WTC11 (cell line): Measurements from ENCODE around the gene DDT. TPM values are rescaled to one million over a fixed set of nuclear protein-coding genes. Genes with fewer than 3 reads are reported as not detected.
"Not testable (repeated sequence)": the region's sequence is repeated elsewhere in the genome, so short reads cannot be mapped to it uniquely, and the experiment has no call there.

ENCODE experiments used
- ATAC-seq: fragments of 200-7000 bp; cut with Tn5 transposase; 2 replicates; pipeline ENCODE4 v1.10.0; 2021; ENCODE audit warnings: mild to moderate bottlenecking, moderate library complexity
- CTCF ChIA-PET: fragments of 300-600 bp; sonication (Branson Sonifier 250); formaldehyde crosslinking; loops from one replicate; lab custom pipeline; 2021; ENCODE audit warnings: antibody characterized with exemption; lab: Charles Lee
- POLR2A ChIA-PET: fragments of 350-600 bp; sonication (Branson Sonifier 250); formaldehyde crosslinking; loops from one replicate; lab custom pipeline; 2021; ENCODE audit warnings: antibody characterized with exemption; lab: Charles Lee
- DNase-seq: peaks from one replicate; pipeline ENCODE4 v3.0.0; 2021; ENCODE audit warnings: low spot score
- H3K27ac Mint-ChIP-seq: 2 replicates; pipeline ENCODE4 v1.8.0; 2021; ENCODE audit warnings: mixed read lengths
- H3K27me3 Mint-ChIP-seq: 2 replicates; pipeline ENCODE4 v1.8.0; 2021; ENCODE audit warnings: low read depth, mild to moderate bottlenecking, moderate library complexity, mixed read lengths
- H3K36me3 Mint-ChIP-seq: 2 replicates; pipeline ENCODE4 v1.8.0; 2021; ENCODE audit warnings: mixed read lengths
- H3K4me1 Mint-ChIP-seq: 2 replicates; pipeline ENCODE4 v1.8.0; 2022; ENCODE audit warnings: mixed read lengths
- H3K4me3 Mint-ChIP-seq: 2 replicates; pipeline ENCODE4 v1.8.0; 2021; ENCODE audit warnings: mild to moderate bottlenecking, moderate library complexity, mixed read lengths
- H3K9me3 Mint-ChIP-seq: 2 replicates; pipeline ENCODE4 v1.8.0; 2021; ENCODE audit warnings: mixed read lengths
- FOXP4 ChIP-seq: sonication (generic); formaldehyde crosslinking; IDR thresholded peaks from 2 replicates; pipeline ENCODE4 v1.8.0; 2022; ENCODE audit warnings: mild to moderate bottlenecking, missing genetic modification reagents
- GABPB1 ChIP-seq: sonication (generic); formaldehyde crosslinking; IDR thresholded peaks from 2 replicates; pipeline ENCODE4 v1.8.1; 2023; ENCODE audit warnings: mild to moderate bottlenecking, missing genetic modification reagents
- GRHL2 ChIP-seq: fragments of 250-450 bp; sonication (Bioruptor Pico); IDR thresholded peaks from 2 replicates; pipeline ENCODE4 v1.8.0; 2022; ENCODE audit warnings: mild to moderate bottlenecking, moderate library complexity; ENCODE audit not compliant: insufficient replicate concordance, severe bottlenecking
- NR3C1 ChIP-seq: sonication (generic); formaldehyde crosslinking; conservative IDR thresholded peaks from 2 replicates; pipeline ENCODE4 v1.8.1; 2023; ENCODE audit warnings: low read depth, mild to moderate bottlenecking, missing genetic modification reagents
- ZNF219 ChIP-seq: sonication (generic); formaldehyde crosslinking; IDR thresholded peaks from 2 replicates; pipeline ENCODE4 v1.8.0; 2023; ENCODE audit warnings: missing genetic modification reagents, mild to moderate bottlenecking, borderline replicate concordance
- total RNA-seq: library from RNA; stranded (reverse); gene quantifications from 3 replicates; pipeline ENCODE4 v1.2.3, GENCODE V29; 2021

Gene DDT
- total RNA-seq, 1 experiment from 2014 or later, result 238 TPM

DNA sequence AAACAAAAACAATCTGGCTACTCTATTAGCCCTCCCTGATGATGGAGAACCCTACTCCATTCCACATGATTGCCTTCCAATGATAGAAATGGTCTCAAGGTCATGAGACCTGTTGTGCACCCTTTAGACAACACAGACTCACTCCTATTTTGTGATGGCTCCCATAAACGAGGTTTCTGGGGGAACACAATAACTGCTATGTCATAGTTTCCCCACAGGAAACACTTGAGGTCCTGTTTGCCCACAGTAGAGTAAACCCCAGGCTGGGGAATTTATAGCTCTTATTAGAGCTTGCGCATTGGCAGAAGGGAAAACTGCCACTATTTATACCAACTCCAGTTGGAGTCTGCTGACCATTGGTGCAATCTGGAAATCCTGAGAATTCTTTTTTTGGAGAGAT lies 51.3 kb downstream of the DDT start (continued):
- TF ChIP-seq FOXP4 (CRISPR knock-in tag) (no peak), GRHL2 (CRISPR knock-in tag) (no peak), NR3C1 (CRISPR knock-in tag) (no peak), ZNF219 (CRISPR knock-in tag) (no peak)
- TF ChIP-seq, all 79 proteins: peak for 0

GRCh38 chr22:23921586-23922201 lies 52.5 kb downstream of the DDT start:
- Mint-ChIP-seq H3K27me3 (peaks cover 34% of the 10 kb centered on the region), H3K36me3 (peaks cover 12% of the 10 kb centered on the region), H3K9me3 (peaks cover 23% of the 10 kb centered on the region)
- H3K4me1 Mint-ChIP-seq, POLR2A ChIA-PET, H3K4me3 Mint-ChIP-seq, DNase-seq, H3K27ac Mint-ChIP-seq, ATAC-seq: not testable (repeated sequence)
- CTCF ChIA-PET, result interaction anchor here (1.2 kb wide), 1 partner anchor 8 kb away, joined by 4 read pairs; no protein-coding TSS in a partner anchor
- TF ChIP-seq GABPB1 (CRISPR knock-in tag), result peak; percentile 87

Other genes starting within 250 kb of the DDT start
- gene ZNF70, start 223.3 kb downstream of the DDT start, total RNA-seq, result 3.3 to 3.6 TPM (median 3.3 TPM) in 3 replicates
- gene VPREB3, start 220.0 kb downstream of the DDT start, total RNA-seq, result 0.81 to 1.3 TPM (median 0.87 TPM) in 3 replicates
- 2.7 to 3.6 TPM (median 3.5 TPM) in 3 replicates for gene C22orf15, start 211.5 kb downstream of the DDT start, total RNA-seq
- gene CHCHD10, start 206.5 kb downstream of the DDT start, total RNA-seq, result 170 to 198 TPM (median 171 TPM) in 3 replicates
- gene MMP11, start 201.6 kb downstream of the DDT start, total RNA-seq, result 14.5 to 16.5 TPM (median 16.2 TPM) in 3 replicates
- gene SMARCB1, start 187.5 kb downstream of the DDT start, total RNA-seq, result 135 to 149 TPM (median 146 TPM) in 3 replicates
- 10.9 to 12.5 TPM (median 11.3 TPM) in 3 replicates for gene DERL3, start 135.4 kb downstream of the DDT start, total RNA-seq
- gene SLC2A11, start 116.6 kb downstream of the DDT start, total RNA-seq, result 17.2 to 21.1 TPM (median 19.9 TPM) in 3 replicates
- gene MIF, start 80.1 kb downstream of the DDT start, total RNA-seq, result 1,424 to 1,978 TPM (median 1,885 TPM) in 3 replicates
- 16.6 to 23.2 TPM (median 19.8 TPM) in 3 replicates for gene GSTT2B, start 13.2 kb downstream of the DDT start, total RNA-seq
- gene DDTL, start 7.6 kb downstream of the DDT start, total RNA-seq, result 3.6 to 5.8 TPM (median 3.6 TPM) in 3 replicates
- 0.50 to 1.2 TPM (median 1.1 TPM) in 3 replicates for gene GSTT2, start 5.7 kb upstream of the DDT start, total RNA-seq
- gene GSTT4, start 31.0 kb upstream of the DDT start, total RNA-seq, result not detected in 3 replicates
- gene CABIN1, start 36.9 kb upstream of the DDT start, total RNA-seq, result 72.5 to 79.2 TPM (median 79.0 TPM) in 3 replicates
- 0.85 to 1.1 TPM (median 0.94 TPM) in 3 replicates for gene SUSD2, start 207.0 kb upstream of the DDT start, total RNA-seq